Bronchial epithelial cell (primary cell): ENCODE results near the gene FAM78A. TPM values are rescaled to one million over a fixed set of nuclear protein-coding genes. Genes with fewer than 3 reads are reported as not detected.

Source experiments
- DNase-seq: peaks from one replicate; pipeline ENCODE4 v3.0.0-alpha.2; 2010; ENCODE audit warnings: low read depth
- FAIRE-seq: peaks from 2 replicates; lab custom pipeline; 2011; peaks lifted over from hg19 to GRCh38; lab: Jason Lieb, UNC
- H3K27me3 ChIP-seq: 2 replicates; pipeline ENCODE4 v1.5.1; 2011; ENCODE audit warnings: low read length; ENCODE audit not compliant: control insufficient read depth, insufficient read depth
- H3K36me3 ChIP-seq: 2 replicates; pipeline ENCODE4 v1.5.1; 2011; ENCODE audit warnings: low read length; ENCODE audit not compliant: control insufficient read depth, insufficient read depth
- H3K4me3 ChIP-seq: 2 replicates; pipeline ENCODE4 v1.5.1; 2011; ENCODE audit warnings: mild to moderate bottlenecking, low read depth, low read length, control low read depth
- CTCF ChIP-seq: IDR thresholded peaks from 2 replicates; pipeline ENCODE4 v1.5.1; 2011; ENCODE audit warnings: mild to moderate bottlenecking, moderate library complexity, low read length, control low read depth, inconsistent platforms; ENCODE audit not compliant: insufficient read depth, severe bottlenecking
- total RNA-seq: library from RNA; depleted of rRNA; stranded (reverse); fragments of >200 nt; gene quantifications from 2 replicates; pipeline ENCODE4 v1.2.1, GENCODE V29; 2014

FAM78A gene
- total RNA-seq: under 0.01 and 0.26 TPM in 2 replicates

- DNase-seq: no peak
- peaks cover 8% of the 10 kb centered on the region for H3K27me3 ChIP-seq
- no peak for TF ChIP-seq CTCF
- FAIRE-seq: no peak
- H3K36me3 ChIP-seq: no peaks in the 10 kb centered on the region
- peak within 1 kb of the TSS; percentile 33 for H3K4me3 ChIP-seq
Measured at GRCh38 chr9:131276094-131276888, at the start of gene FAM78A. Gene FAM78A, minus strand, starts transcription at chr9:131276510. Its CDS starts 331 bp downstream, at chr9:131276179.

- no peak for DNase-seq
- FAIRE-seq: no peak
Measured at GRCh38 chr9:131324736-131325679, 48.7 kb upstream of the FAM78A start.

GRCh38 chr9:131323629-131324028, 47.3 kb upstream of the FAM78A start:
- DNase-seq (no peak), FAIRE-seq (no peak)
- no peak for TF ChIP-seq CTCF
- no peaks in the 10 kb centered on the region for H3K36me3 ChIP-seq
- no peak overlapping the region for H3K4me3 ChIP-seq
- no peaks in the 10 kb centered on the region for H3K27me3 ChIP-seq

More at GRCh38 chr9:131324736-131325679, 48.7 kb upstream of the FAM78A start:
- H3K36me3 ChIP-seq: no peaks in the 10 kb centered on the region
- no peak overlapping the region for H3K4me3 ChIP-seq
- no peaks in the 10 kb centered on the region for H3K27me3 ChIP-seq
- no peak for TF ChIP-seq CTCF

- H3K36me3 ChIP-seq: no peaks in the 10 kb centered on the region
- TF ChIP-seq CTCF: no peak
- no peak overlapping the region for H3K4me3 ChIP-seq
- no peaks in the 10 kb centered on the region for H3K27me3 ChIP-seq
- DNase-seq (no peak), FAIRE-seq (no peak)
Measured at GRCh38 chr9:131320031-131320685, 43.8 kb upstream of the FAM78A start.

- FAIRE-seq: no peak
- DNase-seq: no peak
Measured at GRCh38 chr9:131319486-131319885, 43.2 kb upstream of the FAM78A start.

More at GRCh38 chr9:131319486-131319885, 43.2 kb upstream of the FAM78A start:
- no peaks in the 10 kb centered on the region for H3K27me3 ChIP-seq
- no peak overlapping the region for H3K4me3 ChIP-seq
- TF ChIP-seq CTCF: no peak
- H3K36me3 ChIP-seq: no peaks in the 10 kb centered on the region
